HL-60 (cell line): Measurements from ENCODE around the gene RBM38.
"Not testable (repeated sequence)": the region's sequence is repeated elsewhere in the genome, so short reads cannot be mapped to it uniquely, and the experiment has no call there.

Source experiments
- CTCF ChIP-seq: IDR thresholded peaks from one replicate; pipeline ENCODE4 v1.5.1; 2011; ENCODE audit warnings: low read length, control low read depth, inconsistent platforms; ENCODE audit not compliant: insufficient read depth
- POLR2AphosphoS5 ChIP-seq: IDR thresholded peaks from 2 replicates; pipeline ENCODE4 v1.6.1; 2012; ENCODE audit warnings: low read depth
- REST ChIP-seq: IDR thresholded peaks from 2 replicates; pipeline ENCODE4 v1.6.1; 2012; ENCODE audit warnings: low read depth; ENCODE audit not compliant: insufficient replicate concordance

GRCh38 chr20:57419479-57419878 is 28.3 kb downstream of the RBM38 start:
- not testable (repeated sequence) for TF ChIP-seq CTCF, REST, POLR2AphosphoS5
